ENCODE data around the gene LRRC43.
"Not testable (repeated sequence)": the region's sequence is repeated elsewhere in the genome, so short reads cannot be mapped to it uniquely, and the experiment has no call there.

LRRC43 gene

DNA sequence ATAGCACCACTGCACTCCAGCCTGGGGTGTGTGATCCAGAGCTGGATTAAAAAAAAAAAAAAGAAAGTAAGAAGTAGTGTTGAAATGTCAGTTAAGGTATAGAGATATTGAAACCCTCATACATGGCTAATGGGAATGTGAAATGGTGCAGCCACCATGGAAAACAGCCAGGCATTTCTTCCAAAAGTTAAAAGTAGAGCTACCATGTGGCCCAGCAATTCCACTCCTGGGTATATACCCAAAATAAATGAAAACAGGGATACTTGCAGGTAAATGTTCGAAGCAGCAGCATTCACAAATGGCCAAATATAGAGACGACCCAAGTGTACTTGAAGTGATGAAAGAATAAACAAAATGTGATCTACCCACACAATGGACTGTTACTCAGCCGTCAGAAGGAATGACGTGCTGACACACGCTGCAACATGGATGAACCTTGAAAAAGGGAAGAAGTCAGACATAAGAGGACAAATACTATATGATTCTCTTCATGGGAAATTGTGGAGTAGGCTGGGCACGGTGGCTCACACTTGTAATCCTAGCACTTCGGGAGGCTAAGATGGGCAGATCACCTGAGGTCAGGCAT lies 24.1 kb upstream of the LRRC43 start:
- no peak for DNase-seq (ENCODE audit: low spot score)
- FAIRE-seq: no peak

DNA sequence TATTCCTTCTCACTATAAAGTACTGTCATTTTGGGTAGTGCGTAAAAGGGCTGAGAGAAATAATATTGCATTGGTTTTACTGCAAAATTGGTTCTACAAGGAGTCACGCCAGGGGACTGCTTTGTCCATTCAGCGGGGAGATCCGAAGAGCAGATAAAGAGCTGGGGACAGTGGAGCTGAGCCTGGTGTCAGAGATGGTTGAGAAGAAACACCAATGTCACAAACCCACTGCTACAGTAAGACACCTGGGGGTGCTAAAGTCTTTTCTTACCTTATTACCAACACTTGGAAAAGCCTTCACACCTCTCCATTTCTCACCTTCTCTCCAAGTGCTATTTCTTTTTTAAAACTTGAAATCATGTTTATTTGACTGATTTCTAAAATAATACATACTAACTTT lies 23.0 kb upstream of the LRRC43 start:
- no peak for FAIRE-seq
- no peak for DNase-seq (ENCODE audit: low spot score)

DNA sequence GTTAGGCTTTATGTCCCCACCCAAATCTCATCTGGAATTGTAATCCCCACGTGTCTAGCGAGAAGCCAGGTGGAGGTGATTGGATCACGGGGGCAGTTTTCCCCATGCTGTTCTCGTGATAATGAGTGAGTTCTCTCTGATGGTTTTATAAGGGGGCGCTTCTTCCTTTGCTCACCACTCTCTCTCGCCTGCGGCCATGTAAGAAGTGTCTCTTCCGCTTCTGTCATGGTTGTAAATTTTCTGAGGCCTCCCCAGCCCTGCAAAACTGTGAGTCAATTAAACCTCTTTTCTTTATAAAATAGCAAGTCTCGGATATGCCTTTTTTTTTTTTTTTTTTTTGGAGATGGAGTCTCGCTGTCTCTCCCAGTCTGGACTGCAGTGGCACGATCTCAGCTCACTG lies 22.2 kb upstream of the LRRC43 start:
- FAIRE-seq: no peak
- no peak for DNase-seq (ENCODE audit: low spot score)

DNA sequence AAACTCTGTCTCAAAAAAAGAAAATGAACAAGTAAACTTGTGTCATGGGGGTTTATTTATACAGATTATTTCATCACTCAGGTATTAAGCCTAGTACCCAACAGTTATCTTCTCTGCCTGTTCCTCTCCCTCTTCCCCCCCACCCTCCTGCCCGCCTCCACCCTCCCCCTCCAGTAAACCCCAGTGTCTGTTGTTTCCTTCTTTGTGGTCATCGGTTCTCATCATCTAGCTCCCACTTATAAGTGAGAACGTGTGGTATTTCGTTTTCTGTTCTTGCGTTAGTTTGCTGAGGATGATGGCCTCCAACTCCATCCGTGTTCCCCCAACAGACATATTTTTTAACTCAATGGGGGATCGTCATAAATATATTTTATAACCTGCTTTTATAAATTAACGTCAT lies 21.2 kb upstream of the LRRC43 start:
- FAIRE-seq (no peak), DNase-seq (ENCODE audit: low spot score) (no peak)

DNA sequence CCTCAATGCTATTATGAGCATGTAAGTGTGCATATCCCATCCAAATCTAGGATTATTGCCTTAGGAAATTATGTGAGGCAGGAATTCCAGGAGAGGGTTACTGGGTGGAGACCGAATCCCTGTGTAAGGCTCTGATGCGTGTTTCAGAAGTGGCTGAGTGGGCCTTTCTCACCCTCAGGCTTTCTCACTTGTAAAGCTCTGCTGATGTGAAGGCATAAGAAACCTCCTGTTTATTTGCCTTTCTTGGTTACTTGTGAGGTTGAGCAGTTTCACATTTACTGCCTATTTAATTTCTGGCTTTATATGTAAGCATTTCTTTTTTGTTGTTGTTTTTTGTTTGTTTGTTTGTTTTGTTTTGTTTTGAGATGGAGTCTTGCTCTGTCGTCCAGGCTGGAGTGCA lies 19.9 kb upstream of the LRRC43 start:
- FAIRE-seq (no peak), DNase-seq (ENCODE audit: low spot score) (no peak)

DNA sequence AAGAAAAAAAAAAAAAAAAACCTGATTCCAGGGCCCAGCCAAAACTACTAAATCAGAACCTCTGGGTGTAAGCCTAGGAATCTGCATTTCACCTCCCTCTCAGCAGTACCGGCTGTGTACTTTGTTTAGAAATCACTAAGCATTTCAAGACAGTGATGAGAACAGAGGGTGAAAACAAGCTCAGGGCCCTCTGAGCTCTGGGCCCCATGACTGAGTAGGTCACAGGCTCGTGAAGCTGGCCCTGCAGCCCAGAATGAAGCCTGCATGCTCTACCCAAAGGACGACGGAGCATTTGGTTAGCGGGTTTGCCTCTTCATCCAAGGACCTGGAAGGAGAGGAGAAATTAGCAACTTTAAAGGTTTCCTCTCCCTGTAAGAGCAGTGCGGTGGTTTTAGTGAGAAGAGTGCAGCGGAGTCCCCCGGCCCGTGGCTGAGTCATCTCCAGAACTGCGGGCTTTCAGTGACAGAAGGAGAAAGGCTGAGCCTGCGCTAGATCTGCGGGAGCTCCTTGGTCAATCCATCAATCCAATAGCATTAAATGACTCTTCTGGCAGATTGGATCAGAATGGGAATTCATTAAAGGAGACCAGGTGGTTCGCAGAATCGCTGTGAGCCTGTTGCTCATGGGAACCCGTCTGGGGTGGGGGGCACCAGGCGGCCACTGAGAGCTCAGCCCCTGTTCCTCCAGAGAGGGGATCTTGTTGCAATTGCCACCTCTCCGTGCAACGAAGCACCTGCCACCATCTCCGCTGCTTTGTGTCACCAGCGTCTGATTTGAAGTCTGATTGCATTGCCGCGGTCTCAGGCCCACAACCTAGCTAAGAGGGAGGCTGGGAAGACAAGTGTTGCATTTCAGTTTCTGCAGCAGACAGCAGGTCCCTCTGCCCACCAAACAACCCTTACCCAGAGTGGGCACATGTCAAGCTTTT lies 16.2 kb upstream of the LRRC43 start:
- FAIRE-seq (no peak), DNase-seq (ENCODE audit: low spot score) (no peak)

DNA sequence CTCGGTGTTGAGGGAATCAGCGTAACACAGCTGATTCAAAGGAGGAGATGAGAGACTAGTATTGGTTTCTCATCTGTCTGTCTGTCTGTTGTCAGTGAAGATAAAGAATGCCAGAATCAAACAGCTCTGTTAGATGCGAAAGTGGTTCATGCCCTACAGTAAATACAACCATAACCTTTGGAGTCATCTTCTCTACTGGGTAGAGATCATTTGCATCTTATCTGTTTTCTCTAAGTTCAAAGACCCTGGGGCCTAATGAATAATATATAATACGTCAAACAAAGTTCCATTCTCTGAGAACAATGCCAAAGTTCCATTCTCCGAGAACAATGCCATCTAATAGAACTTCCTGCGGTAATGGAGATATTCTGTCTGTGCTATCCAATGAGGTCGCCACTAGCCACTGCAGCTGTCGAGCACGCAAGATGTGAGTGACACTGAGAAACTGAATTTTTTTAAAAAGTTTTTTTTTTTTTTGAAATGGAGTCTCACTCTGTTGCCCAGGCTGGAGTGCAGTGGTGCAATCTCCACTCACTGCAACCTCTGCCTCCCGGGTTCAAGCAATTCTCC lies 15.5 kb upstream of the LRRC43 start:
- FAIRE-seq: no peak
- no peak for DNase-seq (ENCODE audit: low spot score)

DNA sequence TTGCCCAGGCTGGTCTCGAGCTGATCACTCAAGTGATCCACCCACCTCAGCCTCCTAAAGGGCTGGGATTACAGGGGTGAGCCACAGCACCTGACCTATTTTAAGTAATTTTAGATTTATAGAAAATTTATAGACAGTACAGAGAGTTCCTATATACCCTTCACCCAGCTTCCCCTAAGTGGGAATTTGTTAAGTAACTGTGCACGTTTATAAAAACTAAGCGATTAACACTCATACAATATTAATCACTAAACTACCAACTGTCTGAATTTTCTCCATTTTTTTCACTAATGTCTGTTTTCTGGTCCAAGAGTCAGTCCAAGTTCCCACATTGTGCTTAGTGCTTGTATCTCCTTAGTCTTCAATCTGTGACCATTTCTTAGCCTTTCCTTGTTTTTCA lies 14.4 kb upstream of the LRRC43 start:
- FAIRE-seq: no peak
- no peak for DNase-seq (ENCODE audit: low spot score)

DNA sequence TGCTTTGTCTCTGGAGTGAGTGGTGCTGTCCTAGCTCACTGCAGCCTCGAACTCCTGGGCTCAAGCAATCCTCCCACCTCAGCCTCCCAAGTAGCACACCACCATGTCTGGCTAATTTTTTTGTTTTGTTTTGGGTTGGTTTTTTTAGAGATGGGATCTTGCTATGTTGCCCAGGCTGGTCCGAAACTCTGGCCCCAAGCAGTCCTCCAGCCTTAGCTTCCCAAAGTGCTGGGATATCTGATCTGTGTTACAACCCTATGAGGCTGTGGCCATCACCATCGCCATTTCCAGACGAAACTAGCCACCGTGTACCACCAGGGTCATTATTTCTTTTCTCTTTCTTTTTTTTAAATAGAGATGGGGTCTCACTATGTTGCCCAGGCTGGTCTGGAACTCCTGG lies 11.5 kb upstream of the LRRC43 start:
- FAIRE-seq (no peak), DNase-seq (ENCODE audit: low spot score) (no peak)

DNA sequence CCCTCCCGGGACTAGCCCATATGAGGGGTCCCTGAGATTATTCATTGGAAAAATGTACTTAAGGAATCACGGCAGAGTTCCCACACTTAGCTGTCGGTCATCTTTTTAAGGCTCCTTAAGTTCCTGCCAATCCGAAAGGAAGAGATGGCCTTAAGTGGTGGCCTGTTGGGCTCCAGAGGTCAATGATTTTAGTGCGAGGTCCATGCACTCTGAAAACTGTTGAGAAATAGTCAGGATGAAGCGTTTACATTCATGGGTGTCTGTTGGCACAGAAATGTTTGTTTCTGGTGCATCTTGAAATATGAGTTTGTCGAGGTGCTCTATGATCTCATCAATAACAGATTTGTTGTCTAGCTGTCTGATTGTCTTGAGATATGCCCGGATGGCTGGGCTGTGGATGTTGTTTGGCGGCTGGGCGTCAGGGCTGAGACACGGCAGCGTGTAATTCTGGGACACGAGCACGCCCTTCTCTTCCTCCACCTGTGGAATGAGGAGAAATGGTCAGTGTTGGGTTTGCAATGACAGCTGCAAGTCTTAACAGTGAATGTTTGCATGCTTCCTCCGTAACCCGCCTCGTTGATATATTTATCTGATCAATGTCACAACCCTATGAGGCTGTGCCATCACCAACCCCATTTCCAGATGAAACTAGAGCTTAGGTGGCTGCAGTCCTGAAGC lies 10.5 kb upstream of the LRRC43 start:
- no peak for FAIRE-seq
- DNase-seq (ENCODE audit: low spot score): no peak

DNA sequence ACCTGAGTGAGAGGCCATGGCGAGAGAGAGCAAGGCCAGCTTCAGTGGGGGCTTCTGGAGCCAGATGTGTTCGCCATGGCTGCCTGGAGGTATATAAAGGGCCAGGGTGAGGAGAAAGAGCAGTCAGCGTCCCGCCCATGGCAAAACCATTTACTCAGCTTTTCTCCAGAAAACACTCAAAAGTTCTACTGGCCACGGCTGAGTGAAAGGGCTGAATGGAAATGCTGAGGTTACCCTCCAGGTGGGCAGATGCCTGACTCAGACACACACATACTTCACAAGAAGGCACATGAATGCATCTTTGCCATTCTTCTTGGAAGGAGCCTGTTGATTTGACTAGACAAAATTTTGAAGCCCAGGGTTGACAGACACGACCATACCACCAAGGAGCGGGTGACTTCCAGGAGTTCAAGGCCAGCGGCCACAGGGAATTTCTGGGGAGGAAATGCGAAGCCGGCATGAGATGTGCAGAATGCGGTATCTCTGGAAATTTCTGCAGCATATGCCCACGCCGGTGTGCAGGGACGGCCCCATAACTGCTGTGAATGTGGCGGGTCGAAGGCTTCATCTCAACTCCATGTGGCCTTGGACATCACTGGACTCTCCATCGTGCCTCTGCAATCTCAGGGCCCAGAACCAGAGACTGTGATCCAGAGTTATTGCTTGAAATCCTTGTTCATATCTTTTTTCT lies 8.6 kb upstream of the LRRC43 start, which contains the start of gene IL31:
TSS of gene IL31 (minus strand) at position 67 of the 691 bp plus-strand sequence. CDS start at position 18, 49 bp downstream.
- DNase-seq (ENCODE audit: low spot score): no peak
- no peak for FAIRE-seq

DNA sequence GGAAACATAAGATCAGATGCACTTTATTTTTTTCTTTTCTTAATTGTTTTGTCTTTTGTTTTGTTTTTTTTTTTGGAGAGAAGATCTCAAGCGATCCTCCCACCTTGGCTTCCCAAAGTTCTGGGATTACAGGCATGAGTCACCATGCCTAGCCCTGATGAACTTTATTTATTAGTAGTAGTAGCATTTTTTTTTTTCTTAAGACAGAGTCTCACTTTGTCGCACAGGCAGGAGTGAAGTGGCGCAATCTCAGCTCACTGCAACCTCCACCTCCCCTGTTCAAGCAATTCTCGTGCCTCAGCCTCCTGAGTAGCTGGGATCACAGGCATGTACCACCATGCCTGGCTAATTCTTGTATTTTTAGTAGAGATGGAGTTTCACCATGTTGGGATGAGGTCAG lies 6.5 kb upstream of the LRRC43 start:
- not testable (repeated sequence) for FAIRE-seq; DNase-seq (ENCODE audit: low spot score)

DNA sequence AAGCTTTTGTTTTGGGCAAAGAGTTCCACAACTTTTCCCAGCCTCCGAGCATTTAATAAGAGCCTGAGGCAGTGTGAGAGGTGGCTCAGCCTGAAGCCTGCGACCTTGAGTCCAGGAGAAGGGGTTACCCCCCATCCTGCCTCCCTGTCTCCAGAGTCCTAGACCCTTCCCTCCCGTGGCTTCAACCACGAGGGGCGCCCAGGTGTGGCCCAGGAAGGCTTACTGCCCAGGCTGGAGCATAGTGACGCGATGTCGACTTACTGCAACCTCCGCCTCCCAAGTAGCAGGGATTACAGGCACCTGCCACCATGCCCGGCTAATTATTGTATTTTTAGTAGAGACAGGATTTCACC lies 641 bp downstream of the LRRC43 start:
- DNase-seq (ENCODE audit: low spot score) (no peak), FAIRE-seq (no peak)

DNA sequence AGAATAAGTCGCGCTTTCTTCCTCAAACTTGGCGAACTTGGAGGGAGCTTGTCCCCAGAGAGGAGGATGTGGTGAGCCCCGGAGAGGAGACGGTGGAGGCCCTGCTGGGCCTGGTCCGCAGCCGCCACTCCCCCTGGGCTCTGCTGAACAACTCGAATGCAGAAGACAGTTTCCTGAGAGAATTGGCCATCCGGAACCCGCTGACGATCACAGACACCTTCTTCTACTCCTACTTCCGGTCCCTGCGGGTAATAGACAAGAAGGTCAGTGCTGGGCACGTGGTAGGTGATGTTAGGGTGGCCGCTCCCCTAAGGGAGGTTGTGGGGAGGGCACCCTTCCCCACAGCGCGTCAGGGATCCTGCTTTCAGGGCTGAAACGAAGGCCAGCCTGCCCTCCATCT lies 1.6 kb downstream of the LRRC43 start:
- no peak for FAIRE-seq
- DNase-seq (ENCODE audit: low spot score): no peak

DNA sequence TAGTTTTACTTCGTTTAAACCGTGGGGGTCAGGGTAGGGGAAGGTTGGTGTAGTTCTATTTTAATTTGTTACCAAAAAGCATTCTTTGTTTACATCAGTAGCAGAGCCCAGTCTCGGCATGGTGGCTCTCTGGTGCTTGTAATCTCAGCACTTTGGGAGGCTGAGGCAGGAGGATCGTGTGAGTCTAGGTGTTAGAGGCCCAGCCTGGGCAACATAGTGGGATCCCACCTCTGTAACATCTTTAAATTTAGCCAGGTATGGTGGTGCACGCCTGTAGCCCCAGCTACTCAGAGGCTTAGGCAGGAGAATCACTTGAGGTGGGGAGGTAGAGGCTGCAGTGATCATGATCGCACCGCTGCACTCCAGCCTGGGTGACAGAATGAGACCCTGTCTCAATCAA lies 2.2 kb downstream of the LRRC43 start:
- FAIRE-seq (no peak), DNase-seq (ENCODE audit: low spot score) (no peak)

DNA sequence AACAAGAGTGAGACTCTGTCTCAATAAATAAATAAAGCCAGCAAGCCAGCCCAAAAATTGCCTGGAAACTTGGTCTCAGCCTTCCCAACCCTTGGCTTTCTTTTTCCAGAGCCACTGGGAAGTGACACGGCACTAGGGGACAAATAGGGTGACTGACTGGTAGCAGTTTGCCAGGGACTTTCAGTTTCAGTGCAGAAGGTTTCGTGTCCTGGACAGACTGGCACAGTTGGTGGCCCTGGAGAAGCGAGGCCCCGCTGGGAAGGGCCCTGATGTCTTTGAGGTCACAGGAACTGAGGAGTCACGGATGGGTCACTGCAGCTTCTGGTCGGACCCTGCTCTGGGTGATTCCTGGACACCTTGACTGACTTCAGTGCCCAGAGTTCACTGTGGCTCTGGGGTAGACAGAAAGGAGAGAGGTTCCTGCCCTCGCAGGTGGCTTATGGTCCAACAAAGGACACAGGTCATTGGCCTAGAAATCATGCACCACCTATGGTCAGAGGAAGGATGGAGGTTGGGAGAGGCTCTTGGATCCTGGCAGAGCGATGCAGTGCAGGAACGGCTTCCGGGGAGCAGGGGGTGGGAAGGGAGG lies 2.7 kb downstream of the LRRC43 start:
- DNase-seq (ENCODE audit: low spot score) (no peak), FAIRE-seq (no peak)

DNA sequence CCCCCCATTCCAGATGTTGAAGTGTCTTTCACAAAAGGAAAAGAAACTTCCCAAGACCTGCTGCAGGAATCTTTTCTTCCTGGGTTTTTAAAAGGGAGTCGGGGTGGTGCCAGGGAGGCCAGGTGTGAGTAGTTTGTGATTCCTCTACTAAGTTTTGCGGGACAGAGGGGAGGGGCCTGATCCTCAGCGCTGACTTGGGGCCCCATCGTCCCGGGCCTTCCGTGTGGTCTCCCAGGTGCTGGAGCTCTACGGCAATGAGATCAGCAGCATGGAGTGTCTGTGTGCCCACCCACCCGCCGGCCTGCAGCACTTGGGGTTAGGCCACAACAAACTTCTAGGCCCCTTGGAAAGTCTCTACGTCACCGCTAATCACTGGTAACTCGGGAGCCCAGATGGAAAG lies 4.5 kb downstream of the LRRC43 start:
- FAIRE-seq (no peak), DNase-seq (ENCODE audit: low spot score) (no peak)

DNA sequence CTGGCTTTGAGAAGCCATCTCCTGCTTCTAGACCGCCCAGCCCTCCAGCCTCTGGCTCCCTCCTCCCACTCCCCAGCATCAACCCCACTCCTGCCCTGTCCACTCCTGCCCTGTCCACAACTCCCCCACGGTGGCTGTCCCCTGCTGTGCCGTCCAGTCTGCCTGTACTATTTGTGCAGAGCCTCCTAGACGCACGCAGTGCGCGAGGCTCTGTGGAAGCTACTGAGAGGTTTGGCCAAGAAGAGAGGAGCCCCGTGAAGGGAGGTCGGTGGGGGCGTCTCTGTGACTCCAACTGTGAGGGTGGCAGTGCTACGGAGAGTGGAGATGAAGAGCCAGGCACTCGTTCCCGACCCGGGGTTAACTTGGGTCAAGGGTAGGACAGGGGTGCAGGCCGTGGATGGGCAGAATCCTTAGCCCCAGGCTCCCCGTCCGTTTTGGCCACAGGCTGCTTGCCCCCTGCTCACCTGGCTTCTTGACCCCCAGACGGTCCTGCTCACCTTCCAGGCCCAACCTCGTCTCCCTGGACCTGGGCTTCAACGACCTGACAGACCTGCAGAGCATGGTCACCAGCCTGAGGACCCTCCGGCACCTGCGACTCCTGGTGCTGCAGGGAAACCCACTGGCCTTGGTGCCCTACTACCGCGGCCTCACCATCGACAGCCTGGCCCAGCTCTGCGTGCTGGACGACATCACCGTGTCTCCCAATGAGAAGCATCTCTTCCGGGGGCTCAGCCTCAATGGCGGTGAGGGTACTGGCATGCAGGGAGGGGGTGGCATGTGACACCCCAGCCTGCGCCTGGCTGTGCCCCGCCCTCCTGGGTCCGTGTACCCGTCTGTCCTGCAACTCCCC lies 6.9 kb downstream of the LRRC43 start:
- FAIRE-seq (no peak), DNase-seq (ENCODE audit: low spot score) (no peak)

DNA sequence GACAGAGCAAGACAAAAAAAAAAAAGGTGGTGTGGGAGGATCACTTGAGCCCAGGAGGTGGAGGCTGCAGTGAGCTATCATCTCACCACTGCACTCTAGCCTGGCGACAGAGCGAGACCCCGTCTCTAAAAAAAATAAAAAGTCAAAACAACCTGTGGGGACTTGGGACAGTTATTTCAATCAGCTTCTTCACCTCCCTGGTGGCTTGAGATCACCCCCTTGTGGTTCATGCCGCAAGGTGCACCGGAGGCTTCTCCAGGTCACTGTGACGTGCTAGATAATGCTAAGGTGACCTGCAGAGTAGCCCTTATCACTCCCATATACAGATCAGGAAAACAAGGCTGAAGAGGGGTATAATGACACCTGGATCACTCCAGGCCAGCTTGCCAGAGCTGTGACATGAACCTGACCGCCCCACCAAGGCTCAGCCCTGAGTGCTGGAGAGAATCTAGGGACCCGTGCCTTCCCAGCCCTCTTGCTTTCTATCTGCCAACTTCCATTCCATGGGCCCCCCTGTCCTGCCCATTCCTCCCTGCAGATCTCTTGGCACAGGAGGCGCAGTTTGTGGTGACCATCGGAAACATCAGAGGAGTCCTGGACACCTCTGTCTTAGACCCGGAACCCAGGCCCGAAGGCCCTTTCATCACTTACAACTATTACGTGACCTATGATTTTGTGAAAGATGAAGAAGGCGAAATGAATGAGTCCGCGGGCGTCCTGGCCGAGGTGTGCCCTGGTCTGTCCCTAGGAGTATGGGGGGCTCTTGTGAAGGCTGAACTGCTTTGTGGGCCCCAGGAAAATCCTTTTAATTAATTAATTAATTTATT lies 8.1 kb downstream of the LRRC43 start:
- DNase-seq (ENCODE audit: low spot score) (peak; percentile 72), FAIRE-seq (peak; percentile 30)

Measured in urothelium cell line (cell line).